SK-N-SH (cell line): ENCODE data around the gene TCHH. TPM values are rescaled to one million over a fixed set of nuclear protein-coding genes. Genes with fewer than 3 reads are reported as not detected.

ENCODE experiments used
- CTCF ChIA-PET: fragments of 300-600, 350-600 bp; formaldehyde crosslinking; extraction: SDS; loops from one replicate; lab custom pipeline; 2021; lab: Yijun Ruan, JAX
- POLR2A ChIA-PET: fragments of 350-600 bp; sonication (Branson Sonifier 250); formaldehyde crosslinking; extraction: SDS; loops from one replicate; lab custom pipeline; 2020; ENCODE audit warnings: antibody characterized with exemption, inconsistent platforms; lab: Yijun Ruan, JAX
- DNase-seq: peaks from one replicate; pipeline ENCODE4 v3.0.0; 2012
- H2AFZ ChIP-seq: fragments of 200-600 bp; sonication (generic); 2 replicates; pipeline ENCODE4 v1.8.1; 2016; ENCODE audit warnings: antibody characterized with exemption, mild to moderate bottlenecking, low read depth
- H3F3A ChIP-seq: fragments of 200-600 bp; sonication (generic); replicated peaks from 2 replicates; pipeline ENCODE3; 2016; ENCODE audit warnings: antibody characterized with exemption, mild to moderate bottlenecking; ENCODE audit not compliant: insufficient read depth
- H3K27ac ChIP-seq, 2 experiments: fragments of 200-500 bp in 1 of 2; fragments of 200-600 bp in 1 of 2; sonication (Bioruptor generic) in 1 of 2; sonication (generic), shearing (Covaris generic) in 1 of 2; 2 replicates each; pipeline versions ENCODE4 v1.5.1 to v1.6.1; 2014 to 2016; ENCODE audit warnings: low read depth in 2 of 2, inconsistent platforms in 1 of 2, low read length in 1 of 2, mild to moderate bottlenecking in 1 of 2, mixed read lengths in 1 of 2
- H3K27me3 ChIP-seq: fragments of 200-600 bp; sonication (generic), shearing (Covaris generic); 2 replicates; pipeline ENCODE4 v1.6.1; 2016; ENCODE audit warnings: mixed run types; ENCODE audit not compliant: insufficient read depth
- H3K36me3 ChIP-seq, 2 experiments: fragments of 200-500 bp in 1 of 2; fragments of 200-600 bp in 1 of 2; sonication (Bioruptor generic) in 1 of 2; sonication (generic) in 1 of 2; replicated peaks in 1 of 2; 2 replicates each; pipeline versions ENCODE3 to v1.5.1; 2014 to 2016; ENCODE audit warnings: low read length in 1 of 2, mild to moderate bottlenecking in 1 of 2; ENCODE audit not compliant: insufficient read depth in 2 of 2, control insufficient read depth in 1 of 2
- H3K4me1 ChIP-seq, 2 experiments: fragments of 200-500 bp in 1 of 2; fragments of 200-600 bp in 1 of 2; sonication (Bioruptor generic) in 1 of 2; sonication (generic), shearing (Covaris generic) in 1 of 2; 2 replicates each; pipeline versions ENCODE4 v1.5.1 to v1.6.1; 2014 to 2016; ENCODE audit warnings: low read depth in 1 of 2, low read length in 1 of 2, mixed run types in 1 of 2; ENCODE audit not compliant: insufficient read depth in 2 of 2, control insufficient read depth in 1 of 2
- H3K4me2 ChIP-seq: fragments of 200-600 bp; sonication (generic), shearing (Covaris generic); 2 replicates; pipeline ENCODE4 v1.6.1; 2017; ENCODE audit warnings: mixed run types
- H3K4me3 ChIP-seq, 2 experiments: fragments of 200-500 bp in 1 of 2; fragments of 200-600 bp in 1 of 2; sonication (Bioruptor generic) in 1 of 2; sonication (generic), shearing (Covaris generic) in 1 of 2; 2 replicates each; pipeline versions ENCODE4 v1.5.1 to v1.8.1; 2014 to 2016; ENCODE audit warnings: low read depth in 2 of 2, inconsistent platforms in 1 of 2, low read length in 1 of 2, mild to moderate bottlenecking in 1 of 2, mixed read lengths in 1 of 2, moderate library complexity in 1 of 2
- H3K79me2 ChIP-seq: fragments of 200-600 bp; sonication (generic); 2 replicates; pipeline ENCODE4 v1.8.1; 2017; ENCODE audit warnings: mild to moderate bottlenecking; ENCODE audit not compliant: insufficient read depth
- H3K9ac ChIP-seq: fragments of 200-600 bp; sonication (generic); 2 replicates; pipeline ENCODE4 v1.6.1; 2017; ENCODE audit warnings: mixed run types
- H3K9me2 ChIP-seq: fragments of 200-600 bp; sonication (generic); 2 replicates; pipeline ENCODE4 v1.6.1; 2017; ENCODE audit warnings: mixed run types
- H3K9me3 ChIP-seq: fragments of 200-600 bp; sonication (generic); 2 replicates; pipeline ENCODE4 v1.6.1; 2017; ENCODE audit warnings: mixed run types, mild to moderate bottlenecking, moderate library complexity
- H4K20me1 ChIP-seq: fragments of 200-600 bp; sonication (generic); 2 replicates; pipeline ENCODE4 v1.6.1; 2017; ENCODE audit warnings: mild to moderate bottlenecking, mixed run types; ENCODE audit not compliant: insufficient read depth
- CHD2 ChIP-seq: fragments of 150-350 bp; IDR thresholded peaks from 2 replicates; pipeline ENCODE4 v1.6.1; 2018; ENCODE audit warnings: low read length; ENCODE audit not compliant: partially characterized antibody
- ELF1 ChIP-seq: IDR thresholded peaks from 2 replicates; pipeline ENCODE4 v1.4.0; 2012
- EP300 ChIP-seq, 2 experiments: IDR thresholded peaks; 2 replicates each; pipeline versions ENCODE4 v1.4.0 to v1.6.1; 2012; ENCODE audit warnings: borderline replicate concordance in 1 of 2, low read depth in 1 of 2, low read length in 1 of 2
- EZH2phosphoT487 ChIP-seq: fragments of 200-600 bp; sonication (generic); IDR thresholded peaks from 2 replicates; pipeline ENCODE4 v1.6.1; 2017; ENCODE audit warnings: low read depth, mixed run types, mild to moderate bottlenecking, antibody characterized with exemption, moderate library complexity, borderline replicate concordance
- FOXJ3 ChIP-seq: sonication (generic); formaldehyde crosslinking; IDR thresholded peaks from 2 replicates; pipeline ENCODE4 v1.5.1; 2020; ENCODE audit warnings: mild to moderate bottlenecking, missing genetic modification reagents
- GABPA ChIP-seq: IDR thresholded peaks from 2 replicates; pipeline ENCODE4 v1.4.0; 2012; ENCODE audit warnings: low read depth, mild to moderate bottlenecking
- JUND ChIP-seq: IDR thresholded peaks from 2 replicates; pipeline ENCODE4 v1.4.0; 2012
- MEF2A ChIP-seq: IDR thresholded peaks from 2 replicates; pipeline ENCODE4 v1.4.0; 2012; ENCODE audit warnings: low read depth, borderline replicate concordance
- NFIC ChIP-seq: IDR thresholded peaks from 2 replicates; pipeline ENCODE4 v1.4.0; 2012; ENCODE audit warnings: borderline replicate concordance
- POLR2AphosphoS5 ChIP-seq: IDR thresholded peaks from 2 replicates; pipeline ENCODE4 v1.6.1; 2012; ENCODE audit warnings: low read depth, low read length
- RXRA ChIP-seq: IDR thresholded peaks from 2 replicates; pipeline ENCODE4 v1.4.0; 2012; ENCODE audit warnings: low read depth, mild to moderate bottlenecking, borderline replicate concordance
- TAF1 ChIP-seq: IDR thresholded peaks from 2 replicates; pipeline ENCODE4 v1.6.1; 2012; ENCODE audit warnings: low read depth, mild to moderate bottlenecking, low read length, moderate library complexity, borderline replicate concordance
- WGBS: methylation state at CpG from one replicate; pipeline ENCODE4 v1.1.6; 2017; ENCODE audit warnings: low lambda C conversion rate; 5-methylcytosine and 5-hydroxymethylcytosine counted together
- polyA plus RNA-seq, 3 experiments: library from polyadenylated mRNA; depleted of rRNA; stranded (reverse); fragments of >200 nt; gene quantifications; 2 replicates each; pipeline ENCODE4 v1.2.3, GENCODE V29; 2012
- TF ChIP-seq, protein P1 (sequence below): IDR thresholded peaks from 2 replicates; pipeline ENCODE4 v1.4.0; 2012; ENCODE audit warnings: low read depth
- TF ChIP-seq, protein P2 (sequence below): IDR thresholded peaks from 2 replicates; pipeline ENCODE4; 2012
- TF ChIP-seq, protein P3 (sequence below): IDR thresholded peaks from 2 replicates; pipeline ENCODE4 v1.4.0; 2012; ENCODE audit warnings: low read depth, borderline replicate concordance
- TF ChIP-seq, protein P4 (sequence below): fragments of 150-350 bp; IDR thresholded peaks from 2 replicates; pipeline ENCODE4 v1.6.1; 2016; ENCODE audit warnings: mild to moderate bottlenecking, low read depth, low read length
- TF ChIP-seq, protein P5 (sequence below): IDR thresholded peaks from 2 replicates; pipeline ENCODE4 v1.4.0; 2012; ENCODE audit warnings: low read depth, borderline replicate concordance
- TF ChIP-seq, protein P6 (sequence below): fragments of 200-600 bp; sonication (generic); IDR thresholded peaks from 2 replicates; pipeline ENCODE4 v1.6.1; 2017; ENCODE audit warnings: antibody characterized with exemption, mild to moderate bottlenecking, moderate library complexity

Gene TCHH
- polyA plus RNA-seq, 1 of the 3 experiments (the other 2 are of a cell fraction): not detected

DNA sequence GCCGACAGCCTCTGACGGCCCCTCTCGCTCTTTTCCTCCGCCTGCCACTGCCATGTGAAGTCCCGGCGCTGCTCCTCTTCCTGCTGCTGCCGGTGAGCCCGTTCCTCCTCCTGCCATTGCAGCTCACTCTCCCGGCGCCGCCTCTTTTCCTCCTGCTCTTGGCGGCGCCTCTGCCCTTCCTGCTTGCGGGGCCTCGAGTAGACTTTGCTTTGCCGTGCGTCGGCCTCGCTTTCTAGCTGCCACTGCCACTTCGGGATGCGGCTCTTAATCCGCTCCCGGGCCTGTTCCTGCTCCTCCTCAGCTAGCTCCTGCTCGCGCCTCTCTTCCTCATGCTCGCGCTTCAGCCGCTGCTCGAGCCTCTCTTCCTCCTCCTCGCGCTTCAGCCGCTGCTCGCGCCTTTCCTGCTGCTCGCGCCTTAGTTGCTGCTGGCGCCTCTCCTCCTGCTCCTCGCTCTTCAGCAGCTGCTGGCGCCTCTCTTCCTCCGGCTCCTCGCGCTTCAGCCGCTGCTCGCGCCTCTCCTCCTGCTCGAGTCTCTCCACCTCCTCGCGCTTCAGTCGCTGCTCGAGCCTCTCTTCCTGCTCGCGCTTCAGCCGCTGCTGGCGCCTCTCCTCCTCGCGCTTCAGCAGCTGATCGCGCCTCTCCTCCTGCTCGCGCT, 4.3 kb downstream of the TCHH start:
- POLR2A ChIA-PET: no interaction called here
- peaks cover 3% of the 10 kb centered on the region for H3F3A ChIP-seq
- DNase-seq: no peak
- peaks cover 0 to 12% of the 10 kb centered on the region in 2 experiments; a peak in 1 of 4 replicates for H3K4me1 ChIP-seq
- H3K9ac ChIP-seq: no peak overlapping the region
- H3K9me3 ChIP-seq: no peaks in the 10 kb centered on the region
- no peak overlapping the region for H3K27ac ChIP-seq
- no peaks in the 10 kb centered on the region for H3K79me2 ChIP-seq
- H2AFZ ChIP-seq: peak overlapping the region; percentile 91
- no peaks in the 10 kb centered on the region for H4K20me1 ChIP-seq
- peak overlapping the region; percentile 95 for H3K4me2 ChIP-seq
- no peaks in the 10 kb centered on the region for H3K36me3 ChIP-seq
- WGBS: 2% methylated on average over 46 of the region's 60 CpGs
- no peaks in the 10 kb centered on the region for H3K9me2 ChIP-seq
- H3K27me3 ChIP-seq: peaks cover 98% of the 10 kb centered on the region
- peak overlapping the region; percentile 15 to 63; a peak in 3 of 4 replicates for H3K4me3 ChIP-seq
- CTCF ChIA-PET: no interaction called here
- TF ChIP-seq, protein P1, sequence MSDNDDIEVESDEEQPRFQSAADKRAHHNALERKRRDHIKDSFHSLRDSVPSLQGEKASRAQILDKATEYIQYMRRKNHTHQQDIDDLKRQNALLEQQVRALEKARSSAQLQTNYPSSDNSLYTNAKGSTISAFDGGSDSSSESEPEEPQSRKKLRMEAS: peak; percentile 35; the same call in 1 of the 2 replicates
- no peak for TF ChIP-seq NFIC

DNA sequence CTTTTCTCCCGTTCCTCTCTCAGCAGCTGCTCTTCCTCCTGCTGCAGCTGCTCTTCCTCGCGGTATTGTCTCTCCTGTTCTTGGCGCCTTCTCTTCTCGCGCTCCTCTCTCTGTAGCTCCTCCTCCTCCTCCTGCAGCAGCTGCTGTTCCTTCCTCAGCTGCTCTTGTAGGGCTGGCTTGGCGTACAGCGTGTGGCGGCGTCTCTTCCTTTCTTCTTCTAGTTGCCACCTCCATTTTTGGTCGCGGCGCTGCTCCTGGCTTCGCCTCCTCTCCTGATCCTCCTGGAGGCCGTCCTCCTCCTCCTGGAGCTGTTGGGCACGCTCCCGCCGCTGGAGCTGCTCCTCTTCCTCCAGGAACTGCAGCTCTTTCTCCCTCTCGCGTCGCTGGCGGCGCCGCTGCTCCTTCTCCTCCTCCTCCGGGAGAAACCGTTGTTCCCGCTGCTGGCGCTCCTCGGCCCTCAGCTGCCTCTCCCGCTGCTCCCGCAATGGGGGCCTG, 4.8 kb downstream of the TCHH start:
- POLR2A ChIA-PET: no interaction called here
- DNase-seq: no peak
- no peak overlapping the region for H3K27ac ChIP-seq

More for the DNA sequence above, 4.8 kb downstream of the TCHH start:
- Histone ChIP-seq H3K4me3 (peak overlapping the region; percentile 15 to 63; a peak in 3 of 4 replicates), H3K79me2 (no peaks in the 10 kb centered on the region), H3K9me2 (no peaks in the 10 kb centered on the region), H3K36me3 (no peaks in the 10 kb centered on the region), H3K4me1 (peaks cover 0 to 12% of the 10 kb centered on the region in 2 experiments; a peak in 1 of 4 replicates), H3F3A (peaks cover 3% of the 10 kb centered on the region), H2AFZ (peak overlapping the region; percentile 91), H3K9me3 (no peaks in the 10 kb centered on the region), H3K4me2 (peak overlapping the region; percentile 95), H3K27me3 (peaks cover 100% of the 10 kb centered on the region), H4K20me1 (no peaks in the 10 kb centered on the region), H3K9ac (no peak overlapping the region)
- CTCF ChIA-PET: no interaction called here
- TF ChIP-seq MEF2A (no peak), TAF1 (no peak), POLR2AphosphoS5 (no peak), CHD2 (no peak), GABPA (no peak), FOXJ3 (CRISPR knock-in tag) (no peak), ELF1 (no peak), JUND (no peak), EZH2phosphoT487 (no peak), EP300 (IDR thresholded peaks at IDR 0.05; ENCODE audit: borderline replicate concordance in 1 of 2, low read depth in 1 of 2, low read length in 1 of 2) (no peak), RXRA (no peak)
- TF ChIP-seq, protein P2, sequence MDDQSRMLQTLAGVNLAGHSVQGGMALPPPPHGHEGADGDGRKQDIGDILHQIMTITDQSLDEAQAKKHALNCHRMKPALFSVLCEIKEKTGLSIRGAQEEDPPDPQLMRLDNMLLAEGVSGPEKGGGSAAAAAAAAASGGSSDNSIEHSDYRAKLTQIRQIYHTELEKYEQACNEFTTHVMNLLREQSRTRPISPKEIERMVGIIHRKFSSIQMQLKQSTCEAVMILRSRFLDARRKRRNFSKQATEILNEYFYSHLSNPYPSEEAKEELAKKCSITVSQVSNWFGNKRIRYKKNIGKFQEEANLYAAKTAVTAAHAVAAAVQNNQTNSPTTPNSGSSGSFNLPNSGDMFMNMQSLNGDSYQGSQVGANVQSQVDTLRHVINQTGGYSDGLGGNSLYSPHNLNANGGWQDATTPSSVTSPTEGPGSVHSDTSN: no peak
- TF ChIP-seq, protein P3, sequence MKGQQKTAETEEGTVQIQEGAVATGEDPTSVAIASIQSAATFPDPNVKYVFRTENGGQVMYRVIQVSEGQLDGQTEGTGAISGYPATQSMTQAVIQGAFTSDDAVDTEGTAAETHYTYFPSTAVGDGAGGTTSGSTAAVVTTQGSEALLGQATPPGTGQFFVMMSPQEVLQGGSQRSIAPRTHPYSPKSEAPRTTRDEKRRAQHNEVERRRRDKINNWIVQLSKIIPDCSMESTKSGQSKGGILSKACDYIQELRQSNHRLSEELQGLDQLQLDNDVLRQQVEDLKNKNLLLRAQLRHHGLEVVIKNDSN: no peak
- TF ChIP-seq, protein P4, sequence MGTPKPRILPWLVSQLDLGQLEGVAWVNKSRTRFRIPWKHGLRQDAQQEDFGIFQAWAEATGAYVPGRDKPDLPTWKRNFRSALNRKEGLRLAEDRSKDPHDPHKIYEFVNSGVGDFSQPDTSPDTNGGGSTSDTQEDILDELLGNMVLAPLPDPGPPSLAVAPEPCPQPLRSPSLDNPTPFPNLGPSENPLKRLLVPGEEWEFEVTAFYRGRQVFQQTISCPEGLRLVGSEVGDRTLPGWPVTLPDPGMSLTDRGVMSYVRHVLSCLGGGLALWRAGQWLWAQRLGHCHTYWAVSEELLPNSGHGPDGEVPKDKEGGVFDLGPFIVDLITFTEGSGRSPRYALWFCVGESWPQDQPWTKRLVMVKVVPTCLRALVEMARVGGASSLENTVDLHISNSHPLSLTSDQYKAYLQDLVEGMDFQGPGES: no peak
- TF ChIP-seq, protein P5, sequence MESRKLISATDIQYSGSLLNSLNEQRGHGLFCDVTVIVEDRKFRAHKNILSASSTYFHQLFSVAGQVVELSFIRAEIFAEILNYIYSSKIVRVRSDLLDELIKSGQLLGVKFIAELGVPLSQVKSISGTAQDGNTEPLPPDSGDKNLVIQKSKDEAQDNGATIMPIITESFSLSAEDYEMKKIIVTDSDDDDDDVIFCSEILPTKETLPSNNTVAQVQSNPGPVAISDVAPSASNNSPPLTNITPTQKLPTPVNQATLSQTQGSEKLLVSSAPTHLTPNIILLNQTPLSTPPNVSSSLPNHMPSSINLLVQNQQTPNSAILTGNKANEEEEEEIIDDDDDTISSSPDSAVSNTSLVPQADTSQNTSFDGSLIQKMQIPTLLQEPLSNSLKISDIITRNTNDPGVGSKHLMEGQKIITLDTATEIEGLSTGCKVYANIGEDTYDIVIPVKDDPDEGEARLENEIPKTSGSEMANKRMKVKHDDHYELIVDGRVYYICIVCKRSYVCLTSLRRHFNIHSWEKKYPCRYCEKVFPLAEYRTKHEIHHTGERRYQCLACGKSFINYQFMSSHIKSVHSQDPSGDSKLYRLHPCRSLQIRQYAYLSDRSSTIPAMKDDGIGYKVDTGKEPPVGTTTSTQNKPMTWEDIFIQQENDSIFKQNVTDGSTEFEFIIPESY: no peak
- TF ChIP-seq, protein P6, sequence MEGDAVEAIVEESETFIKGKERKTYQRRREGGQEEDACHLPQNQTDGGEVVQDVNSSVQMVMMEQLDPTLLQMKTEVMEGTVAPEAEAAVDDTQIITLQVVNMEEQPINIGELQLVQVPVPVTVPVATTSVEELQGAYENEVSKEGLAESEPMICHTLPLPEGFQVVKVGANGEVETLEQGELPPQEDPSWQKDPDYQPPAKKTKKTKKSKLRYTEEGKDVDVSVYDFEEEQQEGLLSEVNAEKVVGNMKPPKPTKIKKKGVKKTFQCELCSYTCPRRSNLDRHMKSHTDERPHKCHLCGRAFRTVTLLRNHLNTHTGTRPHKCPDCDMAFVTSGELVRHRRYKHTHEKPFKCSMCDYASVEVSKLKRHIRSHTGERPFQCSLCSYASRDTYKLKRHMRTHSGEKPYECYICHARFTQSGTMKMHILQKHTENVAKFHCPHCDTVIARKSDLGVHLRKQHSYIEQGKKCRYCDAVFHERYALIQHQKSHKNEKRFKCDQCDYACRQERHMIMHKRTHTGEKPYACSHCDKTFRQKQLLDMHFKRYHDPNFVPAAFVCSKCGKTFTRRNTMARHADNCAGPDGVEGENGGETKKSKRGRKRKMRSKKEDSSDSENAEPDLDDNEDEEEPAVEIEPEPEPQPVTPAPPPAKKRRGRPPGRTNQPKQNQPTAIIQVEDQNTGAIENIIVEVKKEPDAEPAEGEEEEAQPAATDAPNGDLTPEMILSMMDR: no peak
- WGBS: 1% methylated on average over 30 of the region's 31 CpGs
